Nephron (organoid): ENCODE results near the gene CTIF.

Experiments
- H3K27ac Mint-ChIP-seq, 3 experiments: 2 replicates each; pipeline ENCODE4 v1.8.0; 2020; ENCODE audit warnings: mixed read lengths in 3 of 3, mild to moderate bottlenecking in 2 of 3, moderate library complexity in 1 of 3
- H3K27me3 Mint-ChIP-seq: 2 replicates; pipeline ENCODE4 v1.8.0; 2021; ENCODE audit warnings: low read depth, mild to moderate bottlenecking, moderate library complexity, mixed read lengths
- H3K36me3 Mint-ChIP-seq: 2 replicates; pipeline ENCODE4 v1.8.0; 2020; ENCODE audit warnings: low read depth, mixed read lengths
- H3K4me1 Mint-ChIP-seq: 2 replicates; pipeline ENCODE4 v1.8.0; 2020; ENCODE audit warnings: mixed read lengths
- H3K4me3 Mint-ChIP-seq, 3 experiments: 2 replicates each; pipeline ENCODE4 v1.8.0; 2020; ENCODE audit warnings: mild to moderate bottlenecking in 3 of 3, mixed read lengths in 3 of 3, moderate library complexity in 2 of 3
- H3K9me3 Mint-ChIP-seq: 2 replicates; pipeline ENCODE4 v1.8.0; 2020; ENCODE audit warnings: mixed read lengths
- TF ChIP-seq, protein P1 (sequence below), 3 experiments: fragments of 200-600 bp; sonication (generic); IDR thresholded peaks; one replicate each; pipeline ENCODE4 v1.5.0; 2021; ENCODE audit warnings: antibody characterized with exemption in 3 of 3; ENCODE audit not compliant: unreplicated experiment in 3 of 3

Gene CTIF

GRCh38 chr18:48590678-48591077 is 51.8 kb downstream of the CTIF start:
- H3K36me3 Mint-ChIP-seq: peaks cover 2% of the 10 kb centered on the region
- H3K4me3 Mint-ChIP-seq: no peak overlapping the region
- H3K9me3 Mint-ChIP-seq: no peaks in the 10 kb centered on the region
- no peaks in the 10 kb centered on the region for H3K27me3 Mint-ChIP-seq
- TF ChIP-seq, protein P1, sequence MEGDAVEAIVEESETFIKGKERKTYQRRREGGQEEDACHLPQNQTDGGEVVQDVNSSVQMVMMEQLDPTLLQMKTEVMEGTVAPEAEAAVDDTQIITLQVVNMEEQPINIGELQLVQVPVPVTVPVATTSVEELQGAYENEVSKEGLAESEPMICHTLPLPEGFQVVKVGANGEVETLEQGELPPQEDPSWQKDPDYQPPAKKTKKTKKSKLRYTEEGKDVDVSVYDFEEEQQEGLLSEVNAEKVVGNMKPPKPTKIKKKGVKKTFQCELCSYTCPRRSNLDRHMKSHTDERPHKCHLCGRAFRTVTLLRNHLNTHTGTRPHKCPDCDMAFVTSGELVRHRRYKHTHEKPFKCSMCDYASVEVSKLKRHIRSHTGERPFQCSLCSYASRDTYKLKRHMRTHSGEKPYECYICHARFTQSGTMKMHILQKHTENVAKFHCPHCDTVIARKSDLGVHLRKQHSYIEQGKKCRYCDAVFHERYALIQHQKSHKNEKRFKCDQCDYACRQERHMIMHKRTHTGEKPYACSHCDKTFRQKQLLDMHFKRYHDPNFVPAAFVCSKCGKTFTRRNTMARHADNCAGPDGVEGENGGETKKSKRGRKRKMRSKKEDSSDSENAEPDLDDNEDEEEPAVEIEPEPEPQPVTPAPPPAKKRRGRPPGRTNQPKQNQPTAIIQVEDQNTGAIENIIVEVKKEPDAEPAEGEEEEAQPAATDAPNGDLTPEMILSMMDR (IDR thresholded peaks at IDR 0.05; ENCODE audit: unreplicated experiment in 3 of 3): no peak
- H3K27ac Mint-ChIP-seq: peak overlapping the region in 1 of 3 experiments; percentile 38
- H3K4me1 Mint-ChIP-seq: peaks cover 58% of the 10 kb centered on the region

- TF ChIP-seq, protein P1 (IDR thresholded peaks at IDR 0.05; ENCODE audit: unreplicated experiment in 3 of 3): no peak
- H3K27ac Mint-ChIP-seq: no peak overlapping the region
- H3K9me3 Mint-ChIP-seq: no peaks in the 10 kb centered on the region
- no peaks in the 10 kb centered on the region for H3K27me3 Mint-ChIP-seq
- H3K4me3 Mint-ChIP-seq: no peak overlapping the region
- H3K36me3 Mint-ChIP-seq: peaks cover 7% of the 10 kb centered on the region
- peaks cover 52% of the 10 kb centered on the region for H3K4me1 Mint-ChIP-seq
Observed at GRCh38 chr18:48592540-48593171, 53.8 kb downstream of the CTIF start.

- Mint-ChIP-seq H3K27ac (no peak overlapping the region), H3K4me1 (peaks cover 39% of the 10 kb centered on the region), H3K9me3 (no peaks in the 10 kb centered on the region), H3K27me3 (no peaks in the 10 kb centered on the region), H3K36me3 (peaks cover 7% of the 10 kb centered on the region), H3K4me3 (no peak overlapping the region)
- TF ChIP-seq, protein P1 (IDR thresholded peaks at IDR 0.05; ENCODE audit: unreplicated experiment in 3 of 3): no peak
Observed at GRCh38 chr18:48594471-48595094, 55.8 kb downstream of the CTIF start.

DNA sequence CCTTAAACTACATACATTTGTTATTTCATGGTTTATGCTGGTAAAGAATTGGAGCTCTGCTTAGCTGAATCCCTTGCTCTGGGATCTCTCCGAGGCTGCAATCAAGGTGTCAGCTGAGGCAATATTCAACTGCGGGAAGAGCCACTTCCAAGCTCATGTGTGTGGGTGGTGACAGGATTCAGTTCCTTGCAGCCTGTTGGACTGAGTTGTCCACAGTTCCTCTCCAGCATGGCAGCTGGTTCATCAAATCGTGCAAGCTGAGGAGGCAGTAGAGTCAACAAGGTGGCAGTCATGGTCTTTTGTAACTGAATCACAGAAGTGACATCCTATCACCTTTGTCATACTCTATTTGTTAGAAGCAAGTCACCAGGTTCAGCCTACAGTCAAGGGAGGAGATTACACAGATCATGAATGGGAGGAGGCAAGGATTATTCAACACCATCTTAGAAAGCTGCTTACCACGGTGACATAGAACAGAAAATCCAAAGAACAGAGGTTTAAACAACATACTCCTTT is 56.9 kb downstream of the CTIF start:
- peaks cover 7% of the 10 kb centered on the region for H3K36me3 Mint-ChIP-seq
- TF ChIP-seq, protein P1 (IDR thresholded peaks at IDR 0.05; ENCODE audit: unreplicated experiment in 3 of 3): no peak
- H3K9me3 Mint-ChIP-seq: no peaks in the 10 kb centered on the region
- no peak overlapping the region for H3K4me3 Mint-ChIP-seq
- peaks cover 37% of the 10 kb centered on the region for H3K4me1 Mint-ChIP-seq
- no peak overlapping the region for H3K27ac Mint-ChIP-seq
- H3K27me3 Mint-ChIP-seq: no peaks in the 10 kb centered on the region

- Mint-ChIP-seq H3K36me3 (peaks cover 7% of the 10 kb centered on the region), H3K9me3 (no peaks in the 10 kb centered on the region), H3K4me3 (no peak overlapping the region), H3K4me1 (peaks cover 40% of the 10 kb centered on the region), H3K27me3 (no peaks in the 10 kb centered on the region), H3K27ac (peak overlapping the region in 1 of 3 experiments; percentile 41)
- TF ChIP-seq, protein P1 (IDR thresholded peaks at IDR 0.05; ENCODE audit: unreplicated experiment in 3 of 3): no peak
Observed at GRCh38 chr18:48597110-48597509, 58.3 kb downstream of the CTIF start.
